OCI-LY7 (cell line): Measurements from ENCODE around the gene NEAT1. TPM values are rescaled to one million over a fixed set of nuclear protein-coding genes. Genes with fewer than 3 reads are reported as not detected.

ENCODE experiments used
- BruUV-seq: library from RNA; stranded (reverse); fragments of 400-500 nt; replicated peaks from 2 replicates; lab custom pipeline; 2021; lab: Mats Ljungman, UMichigan
- CTCF ChIA-PET: fragments of 300-600 bp; sonication (Branson Sonifier 250); formaldehyde crosslinking; loops from one replicate; lab custom pipeline; 2022; ENCODE audit warnings: antibody characterized with exemption; ENCODE audit not compliant: unreplicated experiment; lab: Charles Lee
- POLR2A ChIA-PET: fragments of 300-600 bp; sonication (Branson Sonifier 250); formaldehyde crosslinking; loops from one replicate; lab custom pipeline; 2022; ENCODE audit warnings: antibody characterized with exemption; lab: Charles Lee
- DNase-seq: peaks from one replicate; pipeline ENCODE4 v3.0.0-alpha.2; 2015; ENCODE audit warnings: low spot score
- H2AFZ ChIP-seq: fragments of 200-600 bp; sonication (generic), shearing (Covaris generic); 2 replicates; pipeline ENCODE4 v1.6.1; 2014; ENCODE audit warnings: mild to moderate bottlenecking, antibody characterized with exemption, low read length, moderate library complexity
- H3K27ac ChIP-seq: fragments of 200-600 bp; sonication (generic); 2 replicates; pipeline ENCODE4 v1.5.1; 2014; ENCODE audit warnings: mixed run types, low read depth, mild to moderate bottlenecking, moderate library complexity, low read length, inconsistent platforms; ENCODE audit not compliant: poor library complexity, severe bottlenecking
- H3K36me3 ChIP-seq: fragments of 200-600 bp; sonication (generic); 2 replicates; pipeline ENCODE4 v1.6.1; 2014; ENCODE audit warnings: mild to moderate bottlenecking, antibody characterized with exemption, low read length, moderate library complexity, mixed read lengths; ENCODE audit not compliant: insufficient read depth
- H3K4me1 ChIP-seq: fragments of 200-600 bp; sonication (generic); 2 replicates; pipeline ENCODE4 v1.5.1; 2014; ENCODE audit warnings: mild to moderate bottlenecking, low read length; ENCODE audit not compliant: insufficient read depth, poor library complexity, severe bottlenecking
- H3K4me2 ChIP-seq: fragments of 200-600 bp; sonication (generic); 2 replicates; pipeline ENCODE4 v1.6.1; 2014; ENCODE audit warnings: mild to moderate bottlenecking, low read length
- H3K4me3 ChIP-seq: fragments of 200-600 bp; sonication (generic); 2 replicates; pipeline ENCODE4 v1.5.1; 2014; ENCODE audit warnings: mild to moderate bottlenecking, low read depth, low read length; ENCODE audit not compliant: poor library complexity, severe bottlenecking
- H3K79me2 ChIP-seq: fragments of 200-600 bp; sonication (generic); 2 replicates; pipeline ENCODE4 v1.6.1; 2016; ENCODE audit warnings: low read depth, mild to moderate bottlenecking, low read length, moderate library complexity, mixed read lengths; ENCODE audit not compliant: insufficient read depth
- H3K9me2 ChIP-seq: fragments of 200-600 bp; sonication (generic); 2 replicates; pipeline ENCODE4 v1.6.1; 2016; ENCODE audit warnings: mild to moderate bottlenecking, low read length, mixed read lengths; ENCODE audit not compliant: insufficient read depth
- H3K9me3 ChIP-seq: fragments of 200-600 bp; sonication (generic); 2 replicates; pipeline ENCODE4 v1.6.1; 2014; ENCODE audit warnings: mild to moderate bottlenecking, mixed run types, low read length, mixed read lengths
- H4K20me1 ChIP-seq: fragments of 200-600 bp; sonication (generic); 2 replicates; pipeline ENCODE4 v1.6.1; 2014; ENCODE audit warnings: mild to moderate bottlenecking, antibody characterized with exemption, low read length, moderate library complexity, mixed read lengths; ENCODE audit not compliant: insufficient read depth
- CTCF ChIP-seq: fragments of 200-600 bp; sonication (generic); conservative IDR thresholded peaks from 2 replicates; pipeline ENCODE4 v1.5.1; 2014; ENCODE audit warnings: mild to moderate bottlenecking, antibody characterized with exemption, low read length, moderate library complexity, mixed read lengths
- EZH2phosphoT487 ChIP-seq: fragments of 200-600 bp; sonication (generic); IDR thresholded peaks from 2 replicates; pipeline ENCODE4 v1.6.1; 2018; ENCODE audit warnings: low read depth, borderline replicate concordance, mild to moderate bottlenecking, mixed run types, antibody characterized with exemption, low read length, moderate library complexity, mixed read lengths
- intact Hi-C: fragments of 100-400 bp; cut with micrococcal nuclease; formaldehyde crosslinking; loops from one replicate; pipeline ENCODE4 v1.10.0; 2022; ENCODE audit not compliant: unreplicated experiment
- total RNA-seq, 2 experiments: library from RNA; depleted of rRNA in 1 of 2; stranded (reverse); fragments of >200 nt in 1 of 2; shearing (Covaris generic) in 1 of 2; gene quantifications; 2 replicates each; pipeline ENCODE4 v1.2.3, GENCODE V29; 2014 to 2022

Gene NEAT1
- total RNA-seq, 2 experiments from 2014 or later: 30.1 to 440 TPM

- H3K9me3 ChIP-seq: no peaks in the 10 kb centered on the region
- no peak for DNase-seq
- no TSS peak for BruUV-seq
- ChIA-PET CTCF (no interaction called here), POLR2A (interaction anchor here (0.6 kb wide), 1 partner anchor 36 kb away, joined by 3 read pairs; no protein-coding TSS in a partner anchor)
- H3K4me2 ChIP-seq: no peak overlapping the region
- no peak overlapping the region for H3K27ac ChIP-seq
- intact Hi-C loops: loop anchor here (2.0 kb wide), 1 partner anchor 93 kb away; no protein-coding TSS in a partner anchor
- TF ChIP-seq EZH2phosphoT487 (no peak), CTCF (no peak)
- no peaks in the 10 kb centered on the region for H4K20me1 ChIP-seq
- H3K4me3 ChIP-seq: no peak overlapping the region
- no peak overlapping the region for H2AFZ ChIP-seq
- H3K9me2 ChIP-seq: no peaks in the 10 kb centered on the region
- H3K36me3 ChIP-seq: peaks cover 5% of the 10 kb centered on the region; the same call in 1 of the 2 replicates
- H3K79me2 ChIP-seq: peaks cover 7% of the 10 kb centered on the region; the same call in 1 of the 2 replicates
- H3K4me1 ChIP-seq: peaks cover 49% of the 10 kb centered on the region
These were observed 38.8 kb upstream of the NEAT1 start for GRCh38 chr11:65383778-65384177.

GRCh38 chr11:65384301-65384889 is 38.2 kb upstream of the NEAT1 start:
- ChIA-PET POLR2A (interaction anchor here (0.6 kb wide), 1 partner anchor 74 kb away, joined by 5 read pairs; no protein-coding TSS in a partner anchor), CTCF (no interaction called here)
- intact Hi-C loops: no loop called here
- H3K27ac ChIP-seq: no peak overlapping the region
- H4K20me1 ChIP-seq: no peaks in the 10 kb centered on the region
- no peak overlapping the region for H3K4me3 ChIP-seq
- peaks cover 7% of the 10 kb centered on the region; the same call in 1 of the 2 replicates for H3K79me2 ChIP-seq
- no peaks in the 10 kb centered on the region for H3K9me3 ChIP-seq
- peak overlapping the region; percentile 17; the same call in 1 of the 2 replicates for H2AFZ ChIP-seq
- DNase-seq: no peak
- peaks cover 55% of the 10 kb centered on the region for H3K4me1 ChIP-seq
- BruUV-seq: no TSS peak
- TF ChIP-seq CTCF (no peak), EZH2phosphoT487 (no peak)
- no peaks in the 10 kb centered on the region for H3K9me2 ChIP-seq
- peaks cover 11% of the 10 kb centered on the region; the same call in 1 of the 2 replicates for H3K36me3 ChIP-seq
- H3K4me2 ChIP-seq: no peak overlapping the region
